K562 (cell line): ENCODE results near the gene ARID3A. TPM values are rescaled to one million over a fixed set of nuclear protein-coding genes. Genes with fewer than 3 reads are reported as not detected.

ENCODE experiments used
- ATAC-seq: fragments of 200-7000 bp; cut with Tn5 transposase; 3 replicates; pipeline ENCODE4 v1.9.1; 2020; ENCODE audit warnings: moderate library complexity
- BruUV-seq: library from RNA; stranded (reverse); fragments of 400-500 nt; replicated peaks from 2 replicates; lab custom pipeline; 2021; lab: Mats Ljungman, UMichigan
- CTCF ChIA-PET: fragments of 300-600 bp; formaldehyde crosslinking; extraction: SDS; loops from one replicate; lab custom pipeline; 2021; ENCODE audit warnings: low intra/inter-chr PET ratio; lab: Yijun Ruan, JAX
- POLR2A ChIA-PET: fragments of 300-600, 350-650 bp; sonication (Branson Sonifier 250); formaldehyde crosslinking; extraction: SDS; loops from one replicate; lab custom pipeline; 2021; ENCODE audit warnings: antibody characterized with exemption, inconsistent platforms; lab: Yijun Ruan, JAX
- DNase-seq, 4 experiments: peaks; one replicate each; pipeline versions ENCODE4 v3.0.0 to v3.0.0-alpha.2; 2011 to 2018; ENCODE audit warnings: low spot score in 3 of 4, mixed read lengths in 3 of 4; ENCODE audit errors: extremely low read depth in 1 of 4
- FAIRE-seq: peaks from 2 replicates; lab custom pipeline; 2011; peaks lifted over from hg19 to GRCh38; lab: Jason Lieb, UNC
- H2AFZ ChIP-seq: 2 replicates; pipeline ENCODE4 v1.6.0; 2011; ENCODE audit warnings: low read depth, low read length, control low read depth, inconsistent platforms
- H3K27ac ChIP-seq: fragments of 200-600 bp; 3 replicates; pipeline ENCODE4 v1.8.0; 2011; ENCODE audit warnings: low read depth, mild to moderate bottlenecking, control low read depth, inconsistent platforms, low read length, moderate library complexity, mixed read lengths; ENCODE audit errors: extremely low read depth
- H3K27me3 ChIP-seq, 2 experiments: fragments of 300-600 bp in 1 of 2; 2 replicates in 1 of 2; 3 replicates in 1 of 2; pipeline versions ENCODE4 v1.6.0 to v1.8.0; 2011; ENCODE audit warnings: inconsistent platforms in 2 of 2, low read length in 2 of 2, mild to moderate bottlenecking in 1 of 2, mixed read lengths in 1 of 2, moderate library complexity in 1 of 2; ENCODE audit not compliant: control insufficient read depth in 2 of 2, insufficient read depth in 2 of 2
- H3K36me3 ChIP-seq: fragments of 300-600 bp; 3 replicates; pipeline ENCODE4 v1.8.0; 2011; ENCODE audit warnings: mild to moderate bottlenecking, low read length, inconsistent platforms; ENCODE audit not compliant: control insufficient read depth, insufficient read depth
- H3K4me1 ChIP-seq, 2 experiments: fragments of 200-600 bp in 1 of 2; replicated peaks in 1 of 2; 2 replicates in 1 of 2; 3 replicates in 1 of 2; pipeline versions ENCODE4 v1.5.1 to v1.8.0; 2011; ENCODE audit warnings: inconsistent platforms in 2 of 2, low read length in 2 of 2, mild to moderate bottlenecking in 1 of 2, mixed read lengths in 1 of 2, moderate library complexity in 1 of 2; ENCODE audit not compliant: control insufficient read depth in 2 of 2, insufficient read depth in 2 of 2
- H3K4me2 ChIP-seq: 2 replicates; pipeline ENCODE4 v1.6.1; 2011; ENCODE audit warnings: low read length, control low read depth, inconsistent platforms, mixed read lengths; ENCODE audit not compliant: insufficient read depth
- H3K4me3 ChIP-seq: fragments of 200-600 bp; sonication (generic), shearing (Covaris generic); 2 replicates; pipeline ENCODE4 v1.5.1; 2016; ENCODE audit warnings: control low read depth, inconsistent platforms
- H3K79me2 ChIP-seq: fragments of 200-600 bp; 3 replicates; pipeline ENCODE4 v1.8.0; 2011; ENCODE audit warnings: low read length, inconsistent platforms; ENCODE audit not compliant: control insufficient read depth, insufficient read depth
- H3K9ac ChIP-seq, 2 experiments: 2 replicates each; pipeline versions ENCODE4 v1.6.0 to v1.6.1; 2011; ENCODE audit warnings: low read depth in 2 of 2, low read length in 2 of 2, control low read depth in 1 of 2, inconsistent platforms in 1 of 2, mild to moderate bottlenecking in 1 of 2, mixed read lengths in 1 of 2; ENCODE audit not compliant: insufficient read depth in 1 of 2
- H3K9me1 ChIP-seq: one replicate; pipeline ENCODE4 v1.6.0; 2011; ENCODE audit warnings: inconsistent platforms, mild to moderate bottlenecking, low read length, moderate library complexity; ENCODE audit not compliant: control insufficient read depth, insufficient read depth
- H3K9me3 ChIP-seq: replicated peaks from 2 replicates; pipeline ENCODE4 v1.5.1; 2011; ENCODE audit warnings: low read depth, low read length, inconsistent platforms; ENCODE audit not compliant: control insufficient read depth, insufficient read depth
- H4K20me1 ChIP-seq: replicated peaks from 2 replicates; pipeline ENCODE4 v1.6.1; 2011; ENCODE audit warnings: low read length, inconsistent platforms, mixed read lengths; ENCODE audit not compliant: control insufficient read depth, insufficient read depth
- CBX3 ChIP-seq, 2 experiments: IDR thresholded peaks; 1 replicate in 1 of 2; 2 replicates in 1 of 2; pipeline ENCODE4 v1.6.1; 2012; ENCODE audit warnings: inconsistent platforms in 2 of 2, low read length in 2 of 2, borderline replicate concordance in 1 of 2, control low read depth in 1 of 2
- CREM ChIP-seq: IDR thresholded peaks from 2 replicates; pipeline ENCODE4 v1.6.1; 2014; ENCODE audit warnings: antibody characterized with exemption, low read depth
- MAZ ChIP-seq, 2 experiments: fragments of 450-650 bp in 1 of 2; sonication (generic) in 1 of 2; formaldehyde crosslinking; IDR thresholded peaks in 1 of 2; conservative IDR thresholded peaks in 1 of 2; 2 replicates each; pipeline versions ENCODE4 v1.4.0 to v1.5.0; 2020; ENCODE audit warnings: mild to moderate bottlenecking in 1 of 2, missing genetic modification reagents in 1 of 2
- POLR2B ChIP-seq: fragments of 450-650 bp; IDR thresholded peaks from 2 replicates; pipeline ENCODE4 v1.6.1; 2018; ENCODE audit warnings: low read depth; ENCODE audit not compliant: partially characterized antibody
- POLR2G ChIP-seq: fragments of 200-400 bp; formaldehyde crosslinking; IDR thresholded peaks from 2 replicates; pipeline ENCODE4 v1.6.1; 2017; ENCODE audit warnings: low read depth, mild to moderate bottlenecking, antibody characterized with exemption, low read length, moderate library complexity
- SREBF1 ChIP-seq: fragments of 150-350 bp; IDR thresholded peaks from 2 replicates; pipeline ENCODE4 v1.6.1; 2014; ENCODE audit warnings: antibody characterized with exemption, low read depth, low read length, borderline replicate concordance
- TAF1 ChIP-seq: IDR thresholded peaks from 2 replicates; pipeline ENCODE4 v1.6.1; 2011; ENCODE audit warnings: mild to moderate bottlenecking, low read length, moderate library complexity; ENCODE audit not compliant: insufficient read depth, control insufficient read depth, severe bottlenecking; ENCODE audit errors: extremely low read depth
- ZNF41 ChIP-seq: fragments of 250-450 bp; sonication (Bioruptor Pico); conservative IDR thresholded peaks from 2 replicates; pipeline ENCODE4 v1.4.0; 2020; ENCODE audit warnings: mild to moderate bottlenecking
- WGBS: fragments of 100-300 bp; shearing (Covaris generic); methylation state at CpG from one replicate; pipeline ENCODE4 v1.1.6; 2016; ENCODE audit warnings: low coverage, mixed read lengths; ENCODE audit not compliant: insufficient coverage; ENCODE audit errors: missing lambda C conversion rate; 5-methylcytosine and 5-hydroxymethylcytosine counted together
- in situ Hi-C: fragments of 300-500 bp; cut with MboI; formaldehyde crosslinking; loops from 4 replicates; pipeline ENCODE4 v1.15.0; 2018; ENCODE audit warnings: inconsistent platforms, mixed read lengths
- intact Hi-C: fragments of 100-400 bp; cut with micrococcal nuclease; formaldehyde crosslinking; loops from 2 replicates; pipeline ENCODE4 v1.14.2; 2022
- polyA plus RNA-seq, 8 experiments: library from polyadenylated mRNA; depleted of rRNA in 4 of 8; stranded (reverse) in 5 of 8; unstranded in 3 of 8; fragments of >200 nt; fragmentation: Nextera tagmentation in 2 of 8; fragmentation: Illumina TruSeq in 1 of 8; extraction: Ambion mirVana in 2 of 8; extraction: Trizol in 1 of 8; gene quantifications; 2 replicates each; pipeline versions ENCODE4 v1.2.1 to v1.2.3, GENCODE V29; 2011 to 2014; ENCODE audit warnings: inconsistent platforms in 1 of 8, missing spikeins in 1 of 8
- total RNA-seq, 7 experiments: library from RNA; depleted of rRNA in 6 of 7; stranded (reverse); fragments of >200 nt in 6 of 7; fragmentation: Illumina TruSeq in 2 of 7; extraction: Trizol in 2 of 7; gene quantifications; 2 replicates each; pipeline versions ENCODE4 v1.2.1 to v1.2.3, GENCODE V29; 2011 to 2021; ENCODE audit warnings: low replicate concordance in 1 of 7
- TF ChIP-seq, protein P1 (sequence below): IDR thresholded peaks from 3 replicates; pipeline ENCODE4 v1.6.1; 2011; ENCODE audit warnings: borderline replicate concordance, mild to moderate bottlenecking; ENCODE audit not compliant: insufficient read length, insufficient read depth
- TF ChIP-seq, protein P2 (sequence below): fragments of 450-650 bp; IDR thresholded peaks from 2 replicates; pipeline ENCODE4 v1.6.1; 2016
- TF ChIP-seq, protein P3 (sequence below): fragments of 250-450 bp; sonication (Bioruptor Pico); IDR thresholded peaks from 2 replicates; pipeline ENCODE4 v1.4.0; 2020

The ARID3A gene
- total and polyA plus RNA-seq, 9 of the 15 experiments (the other 6 are each of a cell fraction or from before 2014, with no cell fraction given): 1.4 to 118 (median 31.2) TPM

DNA sequence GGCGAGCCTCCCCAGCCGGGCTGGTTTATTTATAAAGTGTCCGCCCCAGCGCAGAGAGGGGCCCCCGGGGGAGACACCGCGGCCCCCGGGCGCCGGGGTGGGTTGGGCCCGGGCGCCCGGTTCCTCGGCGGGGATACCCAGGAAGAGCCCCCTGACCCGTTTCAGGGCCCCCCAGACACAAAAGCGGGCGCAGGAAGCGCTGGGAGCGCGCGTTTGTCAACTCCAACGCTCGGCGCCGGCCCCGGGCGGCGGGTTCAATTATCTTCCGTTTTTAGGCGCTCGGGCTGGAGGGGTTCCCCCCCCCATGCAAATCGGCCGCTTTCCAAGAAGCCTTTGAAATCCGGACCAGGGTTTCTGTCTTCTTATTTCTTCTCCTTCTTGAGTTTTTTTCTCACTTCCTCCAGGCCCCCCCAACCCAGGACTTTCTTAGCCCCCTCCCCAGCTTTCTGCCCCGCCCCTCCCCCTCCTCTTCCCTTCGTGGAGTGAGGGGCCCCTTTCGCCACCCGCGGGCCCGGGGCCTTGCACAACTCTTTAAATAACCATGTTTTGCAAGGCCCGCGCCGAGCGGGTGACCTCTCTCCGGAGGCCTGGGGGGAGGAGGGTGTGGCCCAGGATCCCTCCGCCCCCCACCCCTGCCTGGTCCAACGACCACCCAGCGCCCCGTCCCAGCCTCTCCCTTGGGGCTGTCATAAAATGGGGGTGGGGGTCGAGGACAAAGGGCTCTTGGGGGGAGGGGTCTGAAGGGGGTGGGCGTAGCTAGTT is 935 bp downstream of the ARID3A start:
- TSS peak; percentile 78 for BruUV-seq
- FAIRE-seq (no peak), DNase-seq (peak; percentile 57 to 74 (median 66)), ATAC-seq (no peak)
- Histone ChIP-seq H3K4me2 (peak overlapping the region; percentile 95), H4K20me1 (no peaks in the 10 kb centered on the region; the same call in 1 of the 2 replicates), H2AFZ (no peak overlapping the region), H3K9me3 (no peaks in the 10 kb centered on the region), H3K4me3 (peak overlapping the region; percentile 99), H3K36me3 (peaks cover 34% of the 10 kb centered on the region; the same call in 2 of the 3 replicates), H3K27ac (peak overlapping the region; percentile 97), H3K9me1 (no peaks in the 10 kb centered on the region), H3K79me2 (peaks cover 69% of the 10 kb centered on the region), H3K27me3 (no peaks in the 10 kb centered on the region), H3K9ac (peak overlapping the region; percentile 87 to 99), H3K4me1 (peaks cover 5 to 67% of the 10 kb centered on the region in 2 experiments; a peak in 4 of 5 replicates)
- intact Hi-C loops (no loop called here), in situ Hi-C loops (no loop called here)
- ChIA-PET CTCF (interaction anchor here (0.5 to 8.8 kb wide), 3 partner anchors 52 to 279 kb away, joined by 3 to 158 read pairs (median 3); partner anchors contain the start of genes STK11 and WDR18), POLR2A (interaction anchor here (0.6 to 1.0 kb wide), 2 partner anchors 12 to 28 kb away, joined by 3 to 5 read pairs; no protein-coding TSS in a partner anchor)
- WGBS: under 1% methylated on average over 39 of the region's 52 CpGs
- TF ChIP-seq TAF1: peak; percentile 22
- TF ChIP-seq CREM: no peak
- TF ChIP-seq, protein P1, sequence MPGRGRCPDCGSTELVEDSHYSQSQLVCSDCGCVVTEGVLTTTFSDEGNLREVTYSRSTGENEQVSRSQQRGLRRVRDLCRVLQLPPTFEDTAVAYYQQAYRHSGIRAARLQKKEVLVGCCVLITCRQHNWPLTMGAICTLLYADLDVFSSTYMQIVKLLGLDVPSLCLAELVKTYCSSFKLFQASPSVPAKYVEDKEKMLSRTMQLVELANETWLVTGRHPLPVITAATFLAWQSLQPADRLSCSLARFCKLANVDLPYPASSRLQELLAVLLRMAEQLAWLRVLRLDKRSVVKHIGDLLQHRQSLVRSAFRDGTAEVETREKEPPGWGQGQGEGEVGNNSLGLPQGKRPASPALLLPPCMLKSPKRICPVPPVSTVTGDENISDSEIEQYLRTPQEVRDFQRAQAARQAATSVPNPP: no peak
- TF ChIP-seq SREBF1: no peak
- no peak for TF ChIP-seq POLR2B
- TF ChIP-seq, protein P2, sequence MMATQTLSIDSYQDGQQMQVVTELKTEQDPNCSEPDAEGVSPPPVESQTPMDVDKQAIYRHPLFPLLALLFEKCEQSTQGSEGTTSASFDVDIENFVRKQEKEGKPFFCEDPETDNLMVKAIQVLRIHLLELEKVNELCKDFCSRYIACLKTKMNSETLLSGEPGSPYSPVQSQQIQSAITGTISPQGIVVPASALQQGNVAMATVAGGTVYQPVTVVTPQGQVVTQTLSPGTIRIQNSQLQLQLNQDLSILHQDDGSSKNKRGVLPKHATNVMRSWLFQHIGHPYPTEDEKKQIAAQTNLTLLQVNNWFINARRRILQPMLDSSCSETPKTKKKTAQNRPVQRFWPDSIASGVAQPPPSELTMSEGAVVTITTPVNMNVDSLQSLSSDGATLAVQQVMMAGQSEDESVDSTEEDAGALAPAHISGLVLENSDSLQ: no peak
- TF ChIP-seq MAZ (CRISPR knock-in tag; conservative IDR thresholded peaks at IDR 0.05 in 1 of 2, IDR thresholded peaks at IDR 0.05 in 1 of 2): peak in 1 of 2 experiments; percentile 20; a peak in 1 of 4 replicates
- TF ChIP-seq CBX3 (IDR thresholded peaks at IDR 0.05; ENCODE audit: borderline replicate concordance in 1 of 2, low read length in 2 of 2): no peak
- TF ChIP-seq ZNF41 (CRISPR knock-in tag): no peak
- TF ChIP-seq, protein P3, sequence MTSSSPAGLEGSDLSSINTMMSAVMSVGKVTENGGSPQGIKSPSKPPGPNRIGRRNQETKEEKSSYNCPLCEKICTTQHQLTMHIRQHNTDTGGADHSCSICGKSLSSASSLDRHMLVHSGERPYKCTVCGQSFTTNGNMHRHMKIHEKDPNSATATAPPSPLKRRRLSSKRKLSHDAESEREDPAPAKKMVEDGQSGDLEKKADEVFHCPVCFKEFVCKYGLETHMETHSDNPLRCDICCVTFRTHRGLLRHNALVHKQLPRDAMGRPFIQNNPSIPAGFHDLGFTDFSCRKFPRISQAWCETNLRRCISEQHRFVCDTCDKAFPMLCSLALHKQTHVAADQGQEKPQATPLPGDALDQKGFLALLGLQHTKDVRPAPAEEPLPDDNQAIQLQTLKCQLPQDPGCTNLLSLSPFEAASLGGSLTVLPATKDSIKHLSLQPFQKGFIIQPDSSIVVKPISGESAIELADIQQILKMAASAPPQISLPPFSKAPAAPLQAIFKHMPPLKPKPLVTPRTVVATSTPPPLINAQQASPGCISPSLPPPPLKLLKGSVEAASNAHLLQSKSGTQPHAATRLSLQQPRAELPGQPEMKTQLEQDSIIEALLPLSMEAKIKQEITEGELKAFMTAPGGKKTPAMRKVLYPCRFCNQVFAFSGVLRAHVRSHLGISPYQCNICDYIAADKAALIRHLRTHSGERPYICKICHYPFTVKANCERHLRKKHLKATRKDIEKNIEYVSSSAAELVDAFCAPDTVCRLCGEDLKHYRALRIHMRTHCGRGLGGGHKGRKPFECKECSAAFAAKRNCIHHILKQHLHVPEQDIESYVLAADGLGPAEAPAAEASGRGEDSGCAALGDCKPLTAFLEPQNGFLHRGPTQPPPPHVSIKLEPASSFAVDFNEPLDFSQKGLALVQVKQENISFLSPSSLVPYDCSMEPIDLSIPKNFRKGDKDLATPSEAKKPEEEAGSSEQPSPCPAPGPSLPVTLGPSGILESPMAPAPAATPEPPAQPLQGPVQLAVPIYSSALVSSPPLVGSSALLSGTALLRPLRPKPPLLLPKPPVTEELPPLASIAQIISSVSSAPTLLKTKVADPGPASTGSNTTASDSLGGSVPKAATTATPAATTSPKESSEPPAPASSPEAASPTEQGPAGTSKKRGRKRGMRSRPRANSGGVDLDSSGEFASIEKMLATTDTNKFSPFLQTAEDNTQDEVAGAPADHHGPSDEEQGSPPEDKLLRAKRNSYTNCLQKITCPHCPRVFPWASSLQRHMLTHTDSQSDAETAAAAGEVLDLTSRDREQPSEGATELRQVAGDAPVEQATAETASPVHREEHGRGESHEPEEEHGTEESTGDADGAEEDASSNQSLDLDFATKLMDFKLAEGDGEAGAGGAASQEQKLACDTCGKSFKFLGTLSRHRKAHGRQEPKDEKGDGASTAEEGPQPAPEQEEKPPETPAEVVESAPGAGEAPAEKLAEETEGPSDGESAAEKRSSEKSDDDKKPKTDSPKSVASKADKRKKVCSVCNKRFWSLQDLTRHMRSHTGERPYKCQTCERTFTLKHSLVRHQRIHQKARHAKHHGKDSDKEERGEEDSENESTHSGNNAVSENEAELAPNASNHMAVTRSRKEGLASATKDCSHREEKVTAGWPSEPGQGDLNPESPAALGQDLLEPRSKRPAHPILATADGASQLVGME (CRISPR knock-in tag): no peak
- 0 out of 2 replicates have a peak, but pooled peaks have one; percentile 18 for TF ChIP-seq POLR2G
